A673 (cell line): ENCODE measurements around the gene EDIL3.

Source experiments
- CTCF ChIP-seq: fragments of 300-800, 200-600 bp; sonication (generic); conservative IDR thresholded peaks from 2 replicates; pipeline ENCODE4 v1.5.1; 2017; ENCODE audit warnings: low read depth, mild to moderate bottlenecking, antibody characterized with exemption, low read length, moderate library complexity, mixed read lengths
- EZH2 ChIP-seq: fragments of 200-600 bp; sonication (generic); IDR thresholded peaks from 2 replicates; pipeline ENCODE4 v1.6.1; 2017; ENCODE audit warnings: borderline replicate concordance, low read depth, mild to moderate bottlenecking, mixed read lengths, antibody characterized with exemption, low read length; ENCODE audit not compliant: poor library complexity, severe bottlenecking

GRCh38 chr5:84286662-84287061, 98.0 kb downstream of the EDIL3 start:
- TF ChIP-seq CTCF (no peak), EZH2 (no peak)
